HG03571 (cell line): ENCODE data around the gene TMEM39A.

ENCODE experiments used
- ATAC-seq: cut with Tn5 transposase; IDR thresholded peaks from one replicate; pipeline ENCODE4 v1.9.1; 2021; ENCODE audit not compliant: unreplicated experiment

The TMEM39A gene

GRCh38 chr3:119456469-119456868 is 6.9 kb downstream of the TMEM39A start:
- ATAC-seq = no peak

GRCh38 chr3:119453822-119454221 is 9.6 kb downstream of the TMEM39A start:
- no peak for ATAC-seq

GRCh38 chr3:119444590-119444989 is 18.8 kb downstream of the TMEM39A start:
- ATAC-seq = no peak

GRCh38 chr3:119443179-119443578 is 20.2 kb downstream of the TMEM39A start:
- no peak for ATAC-seq

GRCh38 chr3:119437691-119438258 is 25.6 kb downstream of the TMEM39A start:
- no peak for ATAC-seq

- ATAC-seq = no peak
Measured at GRCh38 chr3:119436977-119437376, 26.4 kb downstream of the TMEM39A start.

GRCh38 chr3:119434703-119435102 is 28.7 kb downstream of the TMEM39A start:
- ATAC-seq = no peak

- ATAC-seq = no peak
Measured at GRCh38 chr3:119433613-119434325, 29.6 kb downstream of the TMEM39A start.

GRCh38 chr3:119428538-119428937 is 34.9 kb downstream of the TMEM39A start:
- ATAC-seq = no peak

GRCh38 chr3:119427669-119428068 is 35.7 kb downstream of the TMEM39A start:
- ATAC-seq = no peak

- ATAC-seq = no peak
Measured at GRCh38 chr3:119420196-119420595, 43.2 kb downstream of the TMEM39A start.

- no peak for ATAC-seq
Measured at GRCh38 chr3:119418641-119419040, 44.8 kb downstream of the TMEM39A start.

- no peak for ATAC-seq
Measured at GRCh38 chr3:119417771-119418512, 45.5 kb downstream of the TMEM39A start.

GRCh38 chr3:119416873-119417272 is 46.5 kb downstream of the TMEM39A start:
- no peak for ATAC-seq

- no peak for ATAC-seq
Measured at GRCh38 chr3:119413603-119414280, 49.7 kb downstream of the TMEM39A start.

GRCh38 chr3:119409844-119410243 is 53.6 kb downstream of the TMEM39A start:
- no peak for ATAC-seq

GRCh38 chr3:119408243-119408950 is 55.0 kb downstream of the TMEM39A start:
- ATAC-seq = no peak

GRCh38 chr3:119405315-119405714 is 58.1 kb downstream of the TMEM39A start:
- no peak for ATAC-seq

GRCh38 chr3:119403201-119403600 is 60.2 kb downstream of the TMEM39A start:
- no peak for ATAC-seq

GRCh38 chr3:119402791-119403190 is 60.6 kb downstream of the TMEM39A start:
- no peak for ATAC-seq
